GM12865 (cell line): ENCODE data around the gene C5.
"Not testable (repeated sequence)": the region's sequence is repeated elsewhere in the genome, so short reads cannot be mapped to it uniquely, and the experiment has no call there.

Experiments used
- DNase-seq: peaks from one replicate; pipeline ENCODE4 v3.0.0; 2010; ENCODE audit warnings: low read depth
- H3K4me3 ChIP-seq: 2 replicates; pipeline ENCODE4 v1.5.1; 2011; ENCODE audit warnings: mild to moderate bottlenecking, low read depth, low read length, control low read depth
- CTCF ChIP-seq: IDR thresholded peaks from 2 replicates; pipeline ENCODE4 v1.5.1; 2011; ENCODE audit warnings: low read length, control low read depth, low read depth, inconsistent platforms; ENCODE audit not compliant: insufficient read depth; ENCODE audit errors: missing control alignments

The C5 gene

GRCh38 chr9:121050128-121050988 is at the start of gene C5:
Gene C5, minus strand, starts transcription at chr9:121050275. Its CDS starts 29 bp downstream, at chr9:121050246.
- no peak for DNase-seq
- TF ChIP-seq CTCF = no peak
- no peak within 1 kb of the TSS for H3K4me3 ChIP-seq

- TF ChIP-seq CTCF = no peak
- DNase-seq = no peak
- no peak overlapping the region for H3K4me3 ChIP-seq
These were observed 48.6 kb upstream of the C5 start for GRCh38 chr9:121098567-121099198.

GRCh38 chr9:121095057-121095456 is 45.0 kb upstream of the C5 start:
- no peak overlapping the region for H3K4me3 ChIP-seq
- no peak for DNase-seq
- no peak for TF ChIP-seq CTCF

- not testable (repeated sequence) for H3K4me3 ChIP-seq, DNase-seq
These were observed 40.7 kb upstream of the C5 start for GRCh38 chr9:121090743-121091142.

GRCh38 chr9:121088576-121088975 is 38.5 kb upstream of the C5 start:
- DNase-seq = no peak
- H3K4me3 ChIP-seq = no peak overlapping the region
- no peak for TF ChIP-seq CTCF

- no peak for DNase-seq
- no peak for TF ChIP-seq CTCF
- no peak overlapping the region for H3K4me3 ChIP-seq
These were observed 35.6 kb upstream of the C5 start for GRCh38 chr9:121085661-121086060.

- no peak for DNase-seq
- no peak for TF ChIP-seq CTCF
- no peak overlapping the region for H3K4me3 ChIP-seq
These were observed 32.0 kb upstream of the C5 start for GRCh38 chr9:121082075-121082474.
